ENCODE measurements around the gene BRINP3. TPM values are rescaled to one million over a fixed set of nuclear protein-coding genes. Genes with fewer than 3 reads are reported as not detected.
"Not testable (repeated sequence)": the region's sequence is repeated elsewhere in the genome, so short reads cannot be mapped to it uniquely, and the experiment has no call there.

The BRINP3 gene
- 0.45 and 0.77 TPM in 2 replicates for total RNA-seq
- long read RNA-seq, partial matches to known transcripts: 0 of 1 reads
- long read RNA-seq, other reads (novel, unspliced or antisense): 1 of 1 reads

DNA sequence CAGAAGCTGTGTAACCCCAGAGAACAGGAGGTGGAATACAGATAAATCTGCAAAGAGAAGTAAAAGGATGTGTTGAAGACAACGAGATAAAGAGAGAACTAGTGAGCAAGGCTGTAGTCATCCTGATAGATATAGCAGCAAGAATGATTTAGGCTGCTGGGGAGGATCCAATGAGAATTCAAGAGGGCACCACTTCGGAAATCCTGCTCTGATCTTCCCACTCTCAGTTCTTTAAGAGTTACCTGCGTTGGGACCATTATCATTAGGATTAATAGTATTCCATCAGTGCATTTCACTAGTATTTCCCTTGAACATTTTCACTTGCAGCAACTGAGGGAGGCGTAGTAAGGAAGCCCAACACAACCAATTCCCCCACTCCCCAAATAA lies at the start of gene BRINP3:
Gene BRINP3, minus strand, starts transcription at position 103 of the 387 bp plus-strand sequence.
- Mint-ChIP-seq H3K4me1 (peaks cover 48% of the 10 kb centered on the region), H3K9me3 (no peaks in the 10 kb centered on the region), H3K27ac (ENCODE audit: unreplicated experiment) (peak within 1 kb of the TSS; percentile 10), H3K27me3 (ENCODE audit: low read depth) (peaks cover 77% of the 10 kb centered on the region), H3K4me3 (peak within 1 kb of the TSS; percentile 97), H3K36me3 (ENCODE audit: low read depth) (no peaks in the 10 kb centered on the region)
- TF ChIP-seq, protein P1, sequence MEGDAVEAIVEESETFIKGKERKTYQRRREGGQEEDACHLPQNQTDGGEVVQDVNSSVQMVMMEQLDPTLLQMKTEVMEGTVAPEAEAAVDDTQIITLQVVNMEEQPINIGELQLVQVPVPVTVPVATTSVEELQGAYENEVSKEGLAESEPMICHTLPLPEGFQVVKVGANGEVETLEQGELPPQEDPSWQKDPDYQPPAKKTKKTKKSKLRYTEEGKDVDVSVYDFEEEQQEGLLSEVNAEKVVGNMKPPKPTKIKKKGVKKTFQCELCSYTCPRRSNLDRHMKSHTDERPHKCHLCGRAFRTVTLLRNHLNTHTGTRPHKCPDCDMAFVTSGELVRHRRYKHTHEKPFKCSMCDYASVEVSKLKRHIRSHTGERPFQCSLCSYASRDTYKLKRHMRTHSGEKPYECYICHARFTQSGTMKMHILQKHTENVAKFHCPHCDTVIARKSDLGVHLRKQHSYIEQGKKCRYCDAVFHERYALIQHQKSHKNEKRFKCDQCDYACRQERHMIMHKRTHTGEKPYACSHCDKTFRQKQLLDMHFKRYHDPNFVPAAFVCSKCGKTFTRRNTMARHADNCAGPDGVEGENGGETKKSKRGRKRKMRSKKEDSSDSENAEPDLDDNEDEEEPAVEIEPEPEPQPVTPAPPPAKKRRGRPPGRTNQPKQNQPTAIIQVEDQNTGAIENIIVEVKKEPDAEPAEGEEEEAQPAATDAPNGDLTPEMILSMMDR (conservative IDR thresholded peaks at IDR 0.05): no peak
- no peak for DNase-seq (ENCODE audit: low read depth, low spot score)

DNA sequence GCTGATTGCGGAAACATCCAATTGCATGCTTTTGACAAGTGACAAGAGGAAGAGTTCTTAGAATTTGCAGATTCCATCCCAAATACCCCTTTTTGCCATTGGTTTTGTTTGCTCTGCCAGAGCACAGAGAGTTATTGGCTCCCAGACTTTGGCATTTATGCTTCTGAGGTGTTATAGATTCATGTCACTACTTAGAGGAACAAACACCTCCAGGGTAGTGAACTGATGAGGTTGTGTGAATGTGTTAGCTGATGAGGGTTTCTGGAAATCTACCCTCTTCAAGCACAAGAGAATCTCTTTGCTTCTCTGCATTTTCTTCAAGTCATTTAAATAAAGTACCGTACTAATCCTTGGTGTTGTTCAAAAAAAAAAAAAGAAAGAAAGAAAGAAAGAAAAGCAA lies 33.9 kb upstream of the BRINP3 start:
- Mint-ChIP-seq H3K4me3 (no peak overlapping the region), H3K36me3 (ENCODE audit: low read depth) (no peaks in the 10 kb centered on the region), H3K27me3 (ENCODE audit: low read depth) (no peaks in the 10 kb centered on the region), H3K4me1 (no peaks in the 10 kb centered on the region), H3K9me3 (no peaks in the 10 kb centered on the region), H3K27ac (ENCODE audit: unreplicated experiment) (no peak overlapping the region)
- TF ChIP-seq, protein P1 (conservative IDR thresholded peaks at IDR 0.05): no peak
- no peak for DNase-seq (ENCODE audit: low read depth, low spot score)

DNA sequence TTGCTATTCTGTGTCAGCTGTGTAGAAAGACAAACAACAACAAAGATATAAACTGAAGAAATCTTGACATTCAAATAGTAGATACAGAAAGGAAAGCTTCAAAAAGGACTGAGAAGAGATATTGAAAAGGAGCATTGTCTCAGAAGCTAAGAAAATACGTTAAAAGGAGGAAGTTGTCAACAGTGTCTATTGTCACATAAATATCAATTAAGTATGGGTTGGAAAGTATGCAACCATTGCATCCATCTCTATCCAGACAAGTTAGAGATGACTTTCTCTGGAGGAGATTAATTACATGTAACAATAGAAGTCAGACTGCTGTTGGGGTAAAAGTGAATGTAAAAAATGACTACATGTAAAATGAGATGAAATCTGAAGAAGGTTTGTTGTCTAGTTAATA lies 29.7 kb upstream of the BRINP3 start:
- DNase-seq (ENCODE audit: low read depth, low spot score): no peak
- peaks cover 6% of the 10 kb centered on the region for H3K9me3 Mint-ChIP-seq

DNA sequence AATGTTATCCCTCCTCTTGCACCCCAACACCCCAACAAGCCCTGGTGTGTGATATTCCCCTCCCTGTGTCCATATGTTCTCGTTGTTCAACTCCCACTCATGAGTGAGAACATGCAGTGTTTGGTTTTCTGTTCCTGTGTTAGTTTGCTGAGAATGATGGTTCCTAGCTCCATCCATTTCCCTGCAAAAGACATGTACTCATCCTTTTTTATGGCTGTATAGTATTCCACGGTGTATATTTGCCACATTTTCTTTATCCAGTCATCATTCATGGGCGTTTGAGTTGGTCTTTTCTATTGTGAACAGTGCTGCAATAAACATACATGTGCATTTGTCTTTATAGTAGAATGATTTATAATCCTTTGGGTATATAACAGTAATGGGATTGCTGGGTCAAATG lies 26.9 kb upstream of the BRINP3 start:
- not testable (repeated sequence) for DNase-seq (ENCODE audit: low read depth, low spot score); H3K27ac Mint-ChIP-seq (ENCODE audit: unreplicated experiment); H3K4me1 Mint-ChIP-seq; H3K9me3 Mint-ChIP-seq; H3K27me3 Mint-ChIP-seq (ENCODE audit: low read depth); H3K4me3 Mint-ChIP-seq; H3K36me3 Mint-ChIP-seq (ENCODE audit: low read depth)

More for the DNA sequence above, 29.7 kb upstream of the BRINP3 start:
- Mint-ChIP-seq H3K27me3 (ENCODE audit: low read depth) (no peaks in the 10 kb centered on the region), H3K36me3 (ENCODE audit: low read depth) (no peaks in the 10 kb centered on the region), H3K4me1 (no peaks in the 10 kb centered on the region), H3K4me3 (no peak overlapping the region), H3K27ac (ENCODE audit: unreplicated experiment) (no peak overlapping the region)
- TF ChIP-seq, protein P1 (conservative IDR thresholded peaks at IDR 0.05): no peak

- TF ChIP-seq, protein P1 (conservative IDR thresholded peaks at IDR 0.05): no peak
- H3K9me3 Mint-ChIP-seq: no peaks in the 10 kb centered on the region
- DNase-seq (ENCODE audit: low read depth, low spot score): no peak
- peaks cover 2% of the 10 kb centered on the region for H3K27me3 Mint-ChIP-seq (ENCODE audit: low read depth)
- no peaks in the 10 kb centered on the region for H3K36me3 Mint-ChIP-seq (ENCODE audit: low read depth)
- no peaks in the 10 kb centered on the region for H3K4me1 Mint-ChIP-seq
- no peak overlapping the region for H3K4me3 Mint-ChIP-seq
- H3K27ac Mint-ChIP-seq (ENCODE audit: unreplicated experiment): no peak overlapping the region
Observed at GRCh38 chr1:190497565-190497964, 19.9 kb upstream of the BRINP3 start.

DNA sequence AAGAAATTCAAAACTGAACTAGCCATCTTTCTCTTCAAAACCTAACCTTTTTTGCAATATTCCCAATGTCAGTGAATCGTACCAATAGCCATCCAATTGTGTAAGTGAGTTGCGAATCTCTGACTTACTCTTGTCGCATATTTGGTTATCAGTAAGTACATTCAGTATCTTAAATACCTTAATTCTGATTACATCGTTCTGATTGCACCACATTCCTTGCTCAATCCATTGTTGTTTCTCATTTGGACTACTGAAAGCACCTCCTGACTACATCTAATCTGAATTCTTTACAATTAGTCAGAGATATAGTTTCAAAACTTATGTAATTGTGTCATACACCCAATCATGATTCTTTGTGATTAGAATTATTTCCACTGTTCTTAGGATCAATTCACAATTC lies 16.8 kb upstream of the BRINP3 start:
- H3K4me3 Mint-ChIP-seq: no peak overlapping the region

More for the DNA sequence above, 16.8 kb upstream of the BRINP3 start:
- Mint-ChIP-seq H3K4me1 (no peaks in the 10 kb centered on the region), H3K27me3 (ENCODE audit: low read depth) (no peaks in the 10 kb centered on the region), H3K27ac (ENCODE audit: unreplicated experiment) (no peak overlapping the region), H3K9me3 (no peaks in the 10 kb centered on the region), H3K36me3 (ENCODE audit: low read depth) (no peaks in the 10 kb centered on the region)
- TF ChIP-seq, protein P1 (conservative IDR thresholded peaks at IDR 0.05): no peak
- DNase-seq (ENCODE audit: low read depth, low spot score): no peak

All from neural crest cell (in vitro differentiated cells).